GM19193 (cell line): ENCODE results near the gene RBMS3.

Source experiments
- POLR2A ChIP-seq: IDR thresholded peaks from 4 replicates; pipeline ENCODE4 v1.6.1; 2011; ENCODE audit not compliant: insufficient read depth, insufficient read length; ENCODE audit errors: extremely low read depth

Gene RBMS3

DNA sequence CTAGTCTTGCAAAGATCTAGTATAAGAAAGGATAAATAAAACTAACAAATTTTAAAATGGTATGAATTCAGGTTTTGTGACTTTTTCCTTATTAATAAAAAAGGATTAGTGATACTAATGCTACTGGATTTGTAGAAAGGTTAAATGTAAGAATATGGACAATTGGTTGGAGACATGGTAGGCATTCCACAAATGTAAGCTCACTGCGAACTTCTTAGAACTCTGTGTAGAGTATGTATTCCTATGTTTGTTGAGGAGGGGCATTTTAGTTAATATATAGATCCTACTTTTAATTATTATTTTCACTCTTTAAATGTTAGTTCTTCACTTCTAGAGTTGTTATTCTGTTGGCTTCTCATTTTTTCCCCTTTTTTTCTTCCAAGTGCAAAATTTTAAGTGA is 414.3 kb downstream of the RBMS3 start:
- TF ChIP-seq POLR2A, result no peak

- TF ChIP-seq POLR2A, result no peak
These were observed 414.9 kb downstream of the RBMS3 start for GRCh38 chr3:29695643-29696198.

DNA sequence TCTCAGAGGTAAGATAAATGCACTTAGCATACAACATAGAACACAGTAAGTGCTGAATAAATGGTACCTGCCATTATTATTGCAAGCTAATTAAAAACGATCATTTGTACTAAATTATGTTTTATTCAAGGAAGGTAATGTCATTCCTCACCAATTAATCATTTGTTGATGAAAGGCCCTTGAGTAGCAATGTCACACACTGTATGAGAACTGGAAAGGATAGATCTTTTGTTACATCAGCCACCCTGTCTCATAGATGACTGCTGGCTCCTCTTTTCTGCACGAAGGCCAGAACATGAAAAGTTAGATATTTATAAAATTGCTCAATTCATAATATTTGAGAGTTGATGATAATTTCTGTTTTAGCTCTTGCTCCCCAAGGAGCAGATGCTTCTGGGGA is 415.4 kb downstream of the RBMS3 start:
- TF ChIP-seq POLR2A, result no peak

GRCh38 chr3:29697989-29698388 is 417.1 kb downstream of the RBMS3 start:
- TF ChIP-seq POLR2A, result no peak

GRCh38 chr3:29700256-29700655 is 419.4 kb downstream of the RBMS3 start:
- TF ChIP-seq POLR2A, result no peak

DNA sequence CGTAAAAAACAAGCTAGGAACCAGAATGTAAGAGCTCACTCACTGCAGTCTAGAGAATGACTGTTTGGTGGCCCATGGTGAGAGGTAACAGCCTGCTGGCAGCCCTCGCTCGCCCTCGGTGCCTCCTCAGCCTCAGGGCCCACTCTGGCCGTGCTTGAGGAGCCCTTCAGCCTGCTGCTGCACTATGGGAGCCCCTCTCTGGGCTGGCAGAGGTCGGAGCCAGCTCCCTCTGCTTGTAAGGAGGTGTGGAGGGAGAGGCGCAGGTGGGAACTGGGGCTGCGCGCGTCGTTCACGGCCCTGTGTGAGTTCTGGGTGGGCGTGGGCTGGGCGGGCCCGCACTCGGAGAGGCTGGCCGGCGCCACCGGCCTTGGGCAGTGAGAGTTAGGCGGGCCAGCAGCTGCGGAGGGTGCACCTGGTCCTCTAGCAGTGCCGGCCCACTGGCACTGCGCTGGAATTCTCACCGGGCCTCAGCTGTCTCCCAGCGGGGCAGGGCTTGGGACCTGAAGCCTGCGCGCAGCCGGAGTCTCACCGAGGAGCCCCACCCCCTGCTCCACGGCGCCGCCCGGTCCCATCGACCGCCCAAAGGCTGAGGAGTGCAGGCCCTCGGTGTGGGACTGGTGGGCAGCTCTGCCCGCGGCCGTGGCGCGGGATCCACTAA is 420.6 kb downstream of the RBMS3 start:
- no peak for TF ChIP-seq POLR2A

GRCh38 chr3:29705906-29706844 is 425.3 kb downstream of the RBMS3 start:
- no peak for TF ChIP-seq POLR2A

DNA sequence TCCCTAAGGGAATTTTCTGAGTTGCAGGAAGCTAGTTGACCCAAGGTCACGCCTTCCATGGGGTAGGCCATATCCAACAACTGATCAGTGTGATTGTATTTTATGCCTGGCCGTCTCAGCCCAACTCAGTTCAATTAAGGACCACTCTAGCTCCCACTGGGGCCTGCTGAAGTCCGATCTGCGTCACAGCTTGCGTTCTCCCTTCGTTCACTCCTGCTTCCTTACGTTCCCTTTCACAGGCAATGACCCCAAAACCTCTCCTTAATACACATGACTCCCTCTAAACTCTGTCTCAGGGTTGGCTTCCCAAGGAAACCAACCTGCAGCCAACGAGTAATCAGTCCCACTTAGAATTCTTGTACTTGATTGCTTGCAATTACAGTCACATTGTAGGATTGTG is 428.0 kb downstream of the RBMS3 start:
- TF ChIP-seq POLR2A, result no peak

DNA sequence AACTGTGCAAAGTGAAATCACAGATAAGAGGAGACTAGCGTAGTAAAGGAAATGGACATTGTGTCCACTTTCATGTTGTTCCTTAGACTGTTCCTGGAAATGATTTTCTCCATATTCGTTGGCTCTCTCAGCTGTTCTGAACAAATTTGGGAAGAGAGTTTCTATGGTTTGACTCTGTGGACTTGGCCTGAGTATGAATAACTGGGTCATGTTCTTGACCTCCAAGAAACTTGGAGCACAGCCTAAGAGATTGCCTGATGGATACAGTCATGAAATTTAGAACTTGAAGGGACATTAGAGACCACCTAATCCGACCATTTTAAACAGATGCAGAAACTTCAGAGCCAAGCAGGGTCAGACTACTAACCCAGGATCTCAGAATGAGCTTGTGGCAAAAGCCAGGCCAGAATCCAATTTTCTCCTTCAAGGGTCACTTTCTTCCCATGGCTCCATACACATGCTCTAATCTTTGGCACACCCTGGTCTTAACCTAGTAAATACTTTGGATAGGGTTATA is 430.4 kb downstream of the RBMS3 start:
- no peak for TF ChIP-seq POLR2A

GRCh38 chr3:29716213-29716612 is 435.3 kb downstream of the RBMS3 start:
- no peak for TF ChIP-seq POLR2A

DNA sequence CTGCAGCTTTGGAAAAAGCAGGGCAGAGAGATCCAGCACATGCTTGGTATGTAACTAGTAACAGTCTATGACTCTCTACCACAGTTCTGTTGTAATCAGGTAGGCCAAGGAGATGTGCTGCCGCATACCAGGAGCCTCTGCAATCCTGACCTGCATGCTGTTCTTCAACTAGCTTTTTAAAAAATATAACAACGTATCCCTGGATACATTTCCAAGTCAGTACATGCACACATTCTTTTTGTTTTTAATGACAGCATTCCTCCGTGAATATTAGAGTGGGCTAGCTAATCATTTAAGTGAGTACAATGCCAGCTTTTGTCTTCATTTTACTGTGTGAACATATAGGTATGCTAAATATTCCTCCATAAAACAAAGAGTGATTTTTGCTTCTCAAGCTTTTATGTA is 437.8 kb downstream of the RBMS3 start:
- no peak for TF ChIP-seq POLR2A

DNA sequence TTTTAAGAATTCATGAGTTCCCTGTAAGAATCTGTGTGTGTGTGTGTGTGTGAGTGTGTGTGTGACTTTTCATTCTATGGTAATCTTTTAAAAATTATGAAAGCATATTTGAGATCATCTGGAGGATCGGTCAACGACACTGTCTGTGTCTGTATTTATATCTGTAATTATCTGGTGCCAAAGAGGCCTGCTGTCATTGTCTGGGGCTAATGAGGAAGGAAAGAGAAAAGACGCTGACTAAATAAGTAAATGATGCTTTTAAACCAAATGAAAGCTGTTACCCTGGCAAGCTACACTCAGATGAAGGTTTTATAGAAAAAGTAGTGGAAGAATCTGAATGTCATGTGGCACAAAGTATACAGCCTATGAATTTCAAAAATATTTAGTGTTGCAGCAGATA is 439.8 kb downstream of the RBMS3 start:
- TF ChIP-seq POLR2A, result no peak

DNA sequence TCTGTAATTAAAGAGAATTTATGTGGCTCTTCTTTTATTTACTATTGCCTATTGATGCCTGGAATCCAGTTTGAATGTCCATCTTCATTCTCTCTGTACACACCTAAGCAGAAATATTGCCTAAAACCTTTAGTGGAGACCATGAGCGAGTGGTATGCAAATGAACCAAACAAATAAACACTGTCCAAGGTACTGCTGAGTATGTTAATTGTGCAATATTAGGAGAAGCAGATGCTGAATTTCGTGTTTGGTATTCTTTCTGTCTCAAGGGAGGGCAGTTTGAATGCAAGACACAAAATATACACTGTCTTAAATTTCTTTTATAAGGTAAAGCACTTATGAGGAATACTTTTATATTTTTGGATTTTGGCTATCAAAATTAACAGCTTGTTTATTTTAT is 440.9 kb downstream of the RBMS3 start:
- no peak for TF ChIP-seq POLR2A

GRCh38 chr3:29731050-29731449 is 450.2 kb downstream of the RBMS3 start:
- TF ChIP-seq POLR2A, result no peak

DNA sequence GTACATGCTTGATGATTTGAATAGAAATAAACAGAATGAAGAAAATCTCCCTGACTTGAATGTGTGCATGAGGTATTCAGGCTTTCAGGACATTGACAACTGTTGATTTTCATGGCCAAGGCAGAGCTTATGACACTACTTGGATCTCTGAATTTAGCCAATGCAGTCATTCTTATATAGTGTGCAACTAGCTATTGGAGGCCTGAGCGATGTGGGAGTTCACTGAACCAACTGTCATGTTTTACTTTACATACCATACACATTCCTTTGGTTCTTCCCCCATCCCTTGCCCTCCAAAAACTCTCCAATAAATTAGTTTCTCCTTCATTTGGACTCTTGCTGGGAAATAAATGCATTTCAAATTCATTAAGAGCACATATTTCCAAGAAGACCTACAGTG is 460.4 kb downstream of the RBMS3 start:
- no peak for TF ChIP-seq POLR2A
